Measurements from ENCODE around the gene LAMB1.
"Not testable (repeated sequence)": the region's sequence is repeated elsewhere in the genome, so short reads cannot be mapped to it uniquely, and the experiment has no call there.

Gene LAMB1

GRCh38 chr7:107891636-107892366 is 111.2 kb downstream of the LAMB1 start:
- peak in 1 of 11 experiments; percentile 33; a peak in 2 of 22 replicates for TF ChIP-seq Cebpa-rat (IDR thresholded peaks at IDR 0.05)
- Histone ChIP-seq H3K9ac (peak overlapping the region; percentile 84 to 96 (median 93)), H3K27ac (peak overlapping the region; percentile 80 to 96 (median 92)), H3K36me3 (peaks cover 28 to 42% (median 39%) of the 10 kb centered on the region in 11 experiments), H3K4me3 (peak overlapping the region; percentile 62 to 93 (median 86)), H3K27me3 (no peaks in the 10 kb centered on the region), H3K9me3 (replicated peaks in 1 of 11) (peaks cover 0 to 16% (median 14%) of the 10 kb centered on the region in 11 experiments; a peak in 17 of 22 replicates), H3K4me1 (peaks cover 24 to 47% (median 29%) of the 10 kb centered on the region in 10 experiments), H3K4me2 (peak overlapping the region; percentile 77 to 96 (median 83)), H4K20me1 (peaks cover 12 to 46% (median 29%) of the 10 kb centered on the region in 11 experiments; a peak in 17 of 22 replicates)

- Histone ChIP-seq H4K20me1 (peaks cover 7 to 39% (median 22%) of the 10 kb centered on the region in 11 experiments; a peak in 17 of 22 replicates), H3K27ac (peak within 1 kb of the TSS; percentile 80 to 96 (median 92)), H3K27me3 (no peaks in the 10 kb centered on the region), H3K36me3 (peaks cover 21 to 35% (median 32%) of the 10 kb centered on the region in 11 experiments), H3K4me3 (peak within 1 kb of the TSS; percentile 62 to 93 (median 86)), H3K9me3 (replicated peaks in 1 of 11) (peaks cover 0 to 16% (median 14%) of the 10 kb centered on the region in 11 experiments; a peak in 17 of 22 replicates), H3K9ac (peak within 1 kb of the TSS; percentile 84 to 96 (median 93)), H3K4me2 (peak within 1 kb of the TSS; percentile 77 to 96 (median 83)), H3K4me1 (peaks cover 24 to 44% (median 29%) of the 10 kb centered on the region in 10 experiments)
- TF ChIP-seq Cebpa-rat (IDR thresholded peaks at IDR 0.05), result no peak
Observed at GRCh38 chr7:107890962-107891635, 111.9 kb downstream of the LAMB1 start, which contains the start of gene DLD. TSS of gene DLD (plus strand) at chr7:107891183. CDS start at chr7:107891251, 68 bp downstream.

GRCh38 chr7:107890493-107890961 is 112.4 kb downstream of the LAMB1 start:
- Histone ChIP-seq H3K9me3 (replicated peaks in 1 of 11) (peaks cover 0 to 16% (median 14%) of the 10 kb centered on the region in 11 experiments; a peak in 17 of 22 replicates), H3K4me3 (peak overlapping the region; percentile 62 to 93 (median 86)), H3K4me2 (peak overlapping the region; percentile 77 to 96 (median 83)), H3K4me1 (peaks cover 24 to 39% (median 29%) of the 10 kb centered on the region in 10 experiments), H3K9ac (peak overlapping the region; percentile 84 to 96 (median 93)), H3K27me3 (no peaks in the 10 kb centered on the region), H3K27ac (peak overlapping the region; percentile 80 to 96 (median 92); a peak in 21 of 22 replicates), H4K20me1 (peaks cover 1 to 33% (median 16%) of the 10 kb centered on the region in 11 experiments; a peak in 15 of 22 replicates), H3K36me3 (peaks cover 15 to 30% (median 26%) of the 10 kb centered on the region in 11 experiments; a peak in 21 of 22 replicates)
- no peak for TF ChIP-seq Cebpa-rat (IDR thresholded peaks at IDR 0.05)

- H3K4me2 ChIP-seq, result peak overlapping the region; percentile 77 to 96 (median 83); a peak in 18 of 22 replicates
- peaks cover 10 to 24% (median 21%) of the 10 kb centered on the region in 11 experiments; a peak in 20 of 22 replicates for H3K36me3 ChIP-seq
- no peak overlapping the region for H3K27ac ChIP-seq
- no peaks in the 10 kb centered on the region for H3K27me3 ChIP-seq
- TF ChIP-seq Cebpa-rat (IDR thresholded peaks at IDR 0.05), result no peak
- H3K9me3 ChIP-seq (replicated peaks in 1 of 11), result peaks cover 0 to 16% (median 14%) of the 10 kb centered on the region in 11 experiments; a peak in 17 of 22 replicates
- peaks cover 24 to 37% (median 29%) of the 10 kb centered on the region in 10 experiments for H3K4me1 ChIP-seq
- H3K4me3 ChIP-seq, result peak overlapping the region in 2 of 10 experiments; percentile 86 to 88; a peak in 2 of 20 replicates
- peaks cover 0 to 28% (median 13%) of the 10 kb centered on the region in 11 experiments; a peak in 14 of 22 replicates for H4K20me1 ChIP-seq
- no peak overlapping the region for H3K9ac ChIP-seq
Observed at GRCh38 chr7:107889992-107890391, 113.0 kb downstream of the LAMB1 start.

GRCh38 chr7:107887827-107888226 is 115.1 kb downstream of the LAMB1 start:
- Histone ChIP-seq H3K4me1 (peaks cover 14 to 22% (median 18%) of the 10 kb centered on the region in 10 experiments), H3K9me3 (replicated peaks in 1 of 11) (peaks cover 0 to 16% (median 14%) of the 10 kb centered on the region in 11 experiments; a peak in 17 of 22 replicates)
- H3K27ac ChIP-seq, H3K27me3 ChIP-seq, H4K20me1 ChIP-seq, H3K4me3 ChIP-seq, H3K36me3 ChIP-seq, H3K4me2 ChIP-seq, H3K9ac ChIP-seq: not testable (repeated sequence)

- Histone ChIP-seq H3K9me3 (replicated peaks in 1 of 11) (peaks cover 0 to 16% (median 14%) of the 10 kb centered on the region in 11 experiments; a peak in 17 of 22 replicates), H3K9ac (no peak overlapping the region), H4K20me1 (no peaks in the 10 kb centered on the region), H3K27me3 (no peaks in the 10 kb centered on the region), H3K27ac (no peak overlapping the region), H3K4me3 (no peak overlapping the region), H3K36me3 (no peaks in the 10 kb centered on the region), H3K4me1 (peaks cover 0 to 4% (median under 1%) of the 10 kb centered on the region in 10 experiments; a peak in 3 of 20 replicates), H3K4me2 (no peak overlapping the region)
- TF ChIP-seq Cebpa-rat (IDR thresholded peaks at IDR 0.05), result no peak
Observed at GRCh38 chr7:107884066-107884818, 118.7 kb downstream of the LAMB1 start.

- no peak for TF ChIP-seq Cebpa-rat (IDR thresholded peaks at IDR 0.05)
Observed at GRCh38 chr7:107882766-107883165, 120.2 kb downstream of the LAMB1 start.

More at GRCh38 chr7:107882766-107883165, 120.2 kb downstream of the LAMB1 start:
- no peak overlapping the region for H3K9ac ChIP-seq
- H3K27ac ChIP-seq, result no peak overlapping the region
- H3K4me3 ChIP-seq, result no peak overlapping the region
- H3K27me3 ChIP-seq, result no peaks in the 10 kb centered on the region
- H3K9me3 ChIP-seq (replicated peaks in 1 of 11), result peaks cover 0 to 3% (median 2%) of the 10 kb centered on the region in 11 experiments; a peak in 12 of 22 replicates
- H3K36me3 ChIP-seq, result no peaks in the 10 kb centered on the region
- peaks cover 0 to 15% (median 6%) of the 10 kb centered on the region in 10 experiments; a peak in 12 of 20 replicates for H3K4me1 ChIP-seq
- H3K4me2 ChIP-seq, result no peak overlapping the region
- H4K20me1 ChIP-seq, result no peaks in the 10 kb centered on the region
